Keratinocyte (primary cell): ENCODE results near the gene CFAP45. TPM values are rescaled to one million over a fixed set of nuclear protein-coding genes. Genes with fewer than 3 reads are reported as not detected.

Source experiments
- DNase-seq: peaks from one replicate; pipeline ENCODE4 v3.0.0-alpha.2; 2011; ENCODE audit warnings: low read depth, missing footprints, low spot score
- FAIRE-seq: peaks from 2 replicates; lab custom pipeline; 2011; peaks lifted over from hg19 to GRCh38; lab: Jason Lieb, UNC
- H2AFZ ChIP-seq: 2 replicates; pipeline ENCODE4 v1.6.0; 2012; ENCODE audit warnings: low read length, control low read depth, inconsistent platforms; ENCODE audit not compliant: control insufficient read depth
- H3K27ac ChIP-seq: 2 replicates; pipeline ENCODE4 v1.5.1; 2011; ENCODE audit warnings: low read length; ENCODE audit not compliant: control insufficient read depth, insufficient read depth
- H3K27me3 ChIP-seq: 3 replicates; pipeline ENCODE4 v1.6.0; 2011; ENCODE audit warnings: low read length; ENCODE audit not compliant: control insufficient read depth, insufficient read depth; ENCODE audit errors: extremely low read depth
- H3K36me3 ChIP-seq, 2 experiments: 2 replicates in 1 of 2; 3 replicates in 1 of 2; pipeline ENCODE4 v1.5.1; 2011; ENCODE audit warnings: low read length in 2 of 2, mild to moderate bottlenecking in 1 of 2; ENCODE audit not compliant: control insufficient read depth in 2 of 2, insufficient read depth in 2 of 2; ENCODE audit errors: extremely low read depth in 1 of 2
- H3K4me1 ChIP-seq: 3 replicates; pipeline ENCODE4 v1.5.1; 2011; ENCODE audit warnings: low read length; ENCODE audit not compliant: control insufficient read depth, insufficient read depth; ENCODE audit errors: extremely low read depth
- H3K4me2 ChIP-seq: 3 replicates; pipeline ENCODE4 v1.6.0; 2011; ENCODE audit warnings: low read depth, low read length; ENCODE audit not compliant: control insufficient read depth, insufficient read depth; ENCODE audit errors: extremely low read depth
- H3K4me3 ChIP-seq, 3 experiments: fragments of 200-600 bp in 1 of 3; sonication (generic) in 1 of 3; 2 replicates in 2 of 3; 3 replicates in 1 of 3; pipeline ENCODE4 v1.5.1; 2011 to 2016; ENCODE audit warnings: low read length in 3 of 3, mild to moderate bottlenecking in 3 of 3, control low read depth in 2 of 3, inconsistent platforms in 1 of 3, low read depth in 1 of 3, mixed read lengths in 1 of 3, mixed run types in 1 of 3, moderate library complexity in 1 of 3; ENCODE audit not compliant: control insufficient read depth in 2 of 3, insufficient read depth in 2 of 3; ENCODE audit errors: extremely low read depth in 1 of 3
- H3K79me2 ChIP-seq: 2 replicates; pipeline ENCODE4 v1.6.0; 2012; ENCODE audit warnings: low read length; ENCODE audit not compliant: control insufficient read depth, insufficient read depth
- H3K9ac ChIP-seq: 3 replicates; pipeline ENCODE4 v1.6.0; 2011; ENCODE audit warnings: low read length; ENCODE audit not compliant: control insufficient read depth, insufficient read depth; ENCODE audit errors: extremely low read depth
- H3K9me1 ChIP-seq: 3 replicates; pipeline ENCODE4 v1.6.0; 2011; ENCODE audit warnings: low read length; ENCODE audit not compliant: control insufficient read depth, insufficient read depth; ENCODE audit errors: extremely low read depth
- H3K9me3 ChIP-seq: 2 replicates; pipeline ENCODE4 v1.5.1; 2012; ENCODE audit warnings: low read depth, low read length; ENCODE audit not compliant: control insufficient read depth
- H4K20me1 ChIP-seq: 3 replicates; pipeline ENCODE4 v1.6.0; 2011; ENCODE audit warnings: low read length; ENCODE audit not compliant: control insufficient read depth, insufficient read depth; ENCODE audit errors: extremely low read depth
- EZH2 ChIP-seq: IDR thresholded peaks from one replicate; pipeline ENCODE4 v1.6.1; 2012; ENCODE audit warnings: inconsistent platforms, mild to moderate bottlenecking, low read length, moderate library complexity
- dilution Hi-C: fragments of 300-500 bp; cut with MboI; formaldehyde crosslinking; loops from one replicate; pipeline ENCODE4 v1.7.0; 2020; ENCODE audit warnings: low sequenced_read_pairs; ENCODE audit not compliant: extremely low pct_ligation_motif_present
- polyA plus RNA-seq, 5 experiments: library from polyadenylated mRNA; depleted of rRNA in 3 of 5; stranded (reverse) in 3 of 5; stranded (forward) in 1 of 5; unstranded in 1 of 5; fragments of >200 nt; gene quantifications; 1 replicate in 1 of 5; 2 replicates in 3 of 5; 3 replicates in 1 of 5; pipeline versions ENCODE4 v1.2.1 to v1.2.3, GENCODE V29; 2011 to 2012; ENCODE audit warnings: missing spikeins in 2 of 5, low read depth in 1 of 5, low replicate concordance in 1 of 5
- TF ChIP-seq, protein P1 (sequence below), 3 experiments: IDR thresholded peaks in 1 of 3; conservative IDR thresholded peaks in 1 of 3; optimal IDR thresholded peaks in 1 of 3; 2 replicates in 2 of 3; 3 replicates in 1 of 3; pipeline versions ENCODE3 to v1.5.1; 2011; ENCODE audit warnings: low read length in 3 of 3, mild to moderate bottlenecking in 3 of 3, moderate library complexity in 2 of 3, control low read depth in 1 of 3, inconsistent platforms in 1 of 3; ENCODE audit not compliant: insufficient read depth in 2 of 3; ENCODE audit errors: extremely low read depth in 1 of 3

The CFAP45 gene
- polyA plus RNA-seq, 1 donor (not counting 4 experiments of a cell fraction or from before 2014, with no cell fraction given) = 2.3 TPM

DNA sequence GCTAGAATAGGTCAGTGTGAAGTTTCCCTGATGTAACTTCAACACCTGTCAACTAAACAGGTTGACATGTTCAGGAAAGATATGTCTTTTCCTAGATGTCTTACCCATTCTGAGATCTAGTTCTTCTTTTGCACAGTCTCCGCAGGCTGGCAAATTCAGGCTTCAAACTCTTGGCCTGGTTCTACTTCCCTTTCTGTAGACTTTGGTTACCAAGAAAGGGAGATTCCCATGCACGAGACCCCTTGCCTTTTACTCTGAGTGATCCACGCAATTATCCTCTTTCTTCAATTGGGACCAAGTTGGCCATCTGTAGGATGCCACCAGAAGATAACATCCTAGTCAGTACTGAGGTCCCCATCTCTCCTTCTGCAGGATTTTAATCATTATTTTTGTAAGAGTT lies 2.0 kb downstream of the CFAP45 start:
- dilution Hi-C loops = no loop called here
- Histone ChIP-seq H3K4me1 (peaks cover 17% of the 10 kb centered on the region), H2AFZ (no peak overlapping the region), H3K79me2 (no peaks in the 10 kb centered on the region), H3K9me1 (no peaks in the 10 kb centered on the region), H3K9ac (no peak overlapping the region), H3K27me3 (no peaks in the 10 kb centered on the region), H3K27ac (no peak overlapping the region), H3K36me3 (no peaks in the 10 kb centered on the region), H4K20me1 (no peaks in the 10 kb centered on the region), H3K4me2 (no peak overlapping the region), H3K9me3 (no peaks in the 10 kb centered on the region), H3K4me3 (no peak overlapping the region)
- DNase-seq (no peak), FAIRE-seq (no peak)
- TF ChIP-seq EZH2 = no peak
- TF ChIP-seq, protein P1, sequence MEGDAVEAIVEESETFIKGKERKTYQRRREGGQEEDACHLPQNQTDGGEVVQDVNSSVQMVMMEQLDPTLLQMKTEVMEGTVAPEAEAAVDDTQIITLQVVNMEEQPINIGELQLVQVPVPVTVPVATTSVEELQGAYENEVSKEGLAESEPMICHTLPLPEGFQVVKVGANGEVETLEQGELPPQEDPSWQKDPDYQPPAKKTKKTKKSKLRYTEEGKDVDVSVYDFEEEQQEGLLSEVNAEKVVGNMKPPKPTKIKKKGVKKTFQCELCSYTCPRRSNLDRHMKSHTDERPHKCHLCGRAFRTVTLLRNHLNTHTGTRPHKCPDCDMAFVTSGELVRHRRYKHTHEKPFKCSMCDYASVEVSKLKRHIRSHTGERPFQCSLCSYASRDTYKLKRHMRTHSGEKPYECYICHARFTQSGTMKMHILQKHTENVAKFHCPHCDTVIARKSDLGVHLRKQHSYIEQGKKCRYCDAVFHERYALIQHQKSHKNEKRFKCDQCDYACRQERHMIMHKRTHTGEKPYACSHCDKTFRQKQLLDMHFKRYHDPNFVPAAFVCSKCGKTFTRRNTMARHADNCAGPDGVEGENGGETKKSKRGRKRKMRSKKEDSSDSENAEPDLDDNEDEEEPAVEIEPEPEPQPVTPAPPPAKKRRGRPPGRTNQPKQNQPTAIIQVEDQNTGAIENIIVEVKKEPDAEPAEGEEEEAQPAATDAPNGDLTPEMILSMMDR (optimal IDR thresholded peaks at IDR 0.05 in 1 of 3, IDR thresholded peaks at IDR 0.05 in 1 of 3, conservative IDR thresholded peaks at IDR 0.05 in 1 of 3; ENCODE audit: extremely low read depth in 1 of 3, insufficient read depth in 2 of 3, low read length in 3 of 3) = no peak

DNA sequence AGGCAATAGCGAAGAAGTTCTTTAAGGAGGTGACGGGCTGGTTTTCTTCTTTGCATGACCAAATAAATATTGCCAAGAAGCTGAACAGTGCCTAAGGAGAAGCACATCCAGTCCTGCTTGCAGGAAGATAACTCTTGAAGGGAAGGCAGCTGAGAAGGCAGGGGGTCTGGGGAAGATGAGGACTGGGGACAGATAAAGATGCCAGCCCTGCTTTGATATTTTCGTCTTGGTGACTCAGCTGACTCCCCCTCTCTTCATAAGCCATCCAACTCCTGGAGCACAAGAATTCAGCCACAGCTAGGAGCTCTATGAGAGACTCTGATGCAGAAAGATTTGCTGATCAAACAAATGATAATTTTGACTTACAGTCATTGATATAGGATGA lies 3.4 kb downstream of the CFAP45 start:
- Histone ChIP-seq H3K4me1 (peaks cover 18% of the 10 kb centered on the region), H4K20me1 (no peaks in the 10 kb centered on the region), H2AFZ (no peak overlapping the region), H3K27ac (no peak overlapping the region), H3K4me2 (no peak overlapping the region), H3K36me3 (no peaks in the 10 kb centered on the region), H3K9me3 (no peaks in the 10 kb centered on the region), H3K9me1 (no peaks in the 10 kb centered on the region), H3K9ac (no peak overlapping the region), H3K79me2 (no peaks in the 10 kb centered on the region), H3K4me3 (no peak overlapping the region), H3K27me3 (no peaks in the 10 kb centered on the region)
- DNase-seq (no peak), FAIRE-seq (no peak)
- dilution Hi-C loops = no loop called here
- TF ChIP-seq, protein P1 (optimal IDR thresholded peaks at IDR 0.05 in 1 of 3, IDR thresholded peaks at IDR 0.05 in 1 of 3, conservative IDR thresholded peaks at IDR 0.05 in 1 of 3; ENCODE audit: extremely low read depth in 1 of 3, insufficient read depth in 2 of 3, low read length in 3 of 3) = no peak
- no peak for TF ChIP-seq EZH2
